Measurements from ENCODE around the gene HLA-DPA1.

DNA sequence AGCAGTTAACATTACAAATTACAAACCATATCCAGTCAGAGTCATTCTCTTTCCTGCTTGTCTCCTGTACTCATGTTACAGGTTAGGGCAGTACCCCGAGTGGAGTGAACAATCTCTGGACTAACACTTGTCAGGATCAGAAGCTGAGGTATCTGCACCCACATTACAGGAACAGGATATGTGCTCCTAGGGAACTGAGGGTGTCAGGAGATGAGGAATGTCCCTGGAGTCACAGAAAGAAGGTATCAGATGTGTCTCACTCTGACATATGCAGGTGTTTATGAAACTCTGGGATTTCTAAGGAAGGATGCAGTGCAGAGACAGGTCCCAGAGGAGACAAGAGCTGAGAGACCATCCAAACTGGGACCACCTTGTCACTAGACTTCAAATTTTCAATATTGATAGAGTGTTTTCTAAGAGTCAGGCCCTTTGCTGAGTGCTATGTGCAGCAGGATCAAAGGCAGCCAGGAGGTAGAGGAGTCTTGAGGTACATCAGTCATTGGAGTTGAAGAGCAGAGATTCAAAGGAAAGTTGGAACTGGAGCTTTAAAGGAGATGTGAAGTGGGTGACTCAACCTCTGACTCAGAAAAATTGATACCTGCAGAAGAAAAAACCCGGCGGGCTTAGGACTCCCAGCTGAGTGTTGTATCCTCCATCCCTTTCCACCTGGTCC, 14.9 kb upstream of the HLA-DPA1 start:
- TF ChIP-seq ZFX (IDR thresholded peaks at IDR 0.05), result no peak
- TF ChIP-seq, protein P1, sequence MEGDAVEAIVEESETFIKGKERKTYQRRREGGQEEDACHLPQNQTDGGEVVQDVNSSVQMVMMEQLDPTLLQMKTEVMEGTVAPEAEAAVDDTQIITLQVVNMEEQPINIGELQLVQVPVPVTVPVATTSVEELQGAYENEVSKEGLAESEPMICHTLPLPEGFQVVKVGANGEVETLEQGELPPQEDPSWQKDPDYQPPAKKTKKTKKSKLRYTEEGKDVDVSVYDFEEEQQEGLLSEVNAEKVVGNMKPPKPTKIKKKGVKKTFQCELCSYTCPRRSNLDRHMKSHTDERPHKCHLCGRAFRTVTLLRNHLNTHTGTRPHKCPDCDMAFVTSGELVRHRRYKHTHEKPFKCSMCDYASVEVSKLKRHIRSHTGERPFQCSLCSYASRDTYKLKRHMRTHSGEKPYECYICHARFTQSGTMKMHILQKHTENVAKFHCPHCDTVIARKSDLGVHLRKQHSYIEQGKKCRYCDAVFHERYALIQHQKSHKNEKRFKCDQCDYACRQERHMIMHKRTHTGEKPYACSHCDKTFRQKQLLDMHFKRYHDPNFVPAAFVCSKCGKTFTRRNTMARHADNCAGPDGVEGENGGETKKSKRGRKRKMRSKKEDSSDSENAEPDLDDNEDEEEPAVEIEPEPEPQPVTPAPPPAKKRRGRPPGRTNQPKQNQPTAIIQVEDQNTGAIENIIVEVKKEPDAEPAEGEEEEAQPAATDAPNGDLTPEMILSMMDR (conservative IDR thresholded peaks at IDR 0.05), result no peak
